ENCODE measurements around the gene KLC1.

GRCh38 chr14:103696070-103696402 is 67.0 kb downstream of the KLC1 start:
- TF ChIP-seq POLR2A (IDR thresholded peaks at IDR 0.05; ENCODE audit: low read depth, low read length), result no peak
- TF ChIP-seq POU2F2 (IDR thresholded peaks at IDR 0.05; ENCODE audit: low read depth, low read length), result no peak
- TF ChIP-seq POLR2AphosphoS5 (IDR thresholded peaks at IDR 0.05; ENCODE audit: low read depth, low read length), result no peak
- no peak for TF ChIP-seq SPI1 (IDR thresholded peaks at IDR 0.05; ENCODE audit: low read depth, low read length)
- no peak for TF ChIP-seq PAX5 (IDR thresholded peaks at IDR 0.05; ENCODE audit: insufficient read depth, low read length, severe bottlenecking)
- no peak for TF ChIP-seq TAF1 (IDR thresholded peaks at IDR 0.05; ENCODE audit: low read depth, low read length)

Data from GM12891 (cell line).